IPS-18c (cell line): ENCODE measurements around the gene KCNJ2.

Source experiments
- H3K4me3 ChIP-seq: 2 replicates; pipeline ENCODE4 v1.7.0; 2013; ENCODE audit warnings: low read depth, mild to moderate bottlenecking, low read length, moderate library complexity; ENCODE audit not compliant: insufficient read depth
- H3K9me3 ChIP-seq: one replicate; pipeline ENCODE4 v1.6.1; 2013; ENCODE audit warnings: mild to moderate bottlenecking, low read length, moderate library complexity; ENCODE audit not compliant: control insufficient read depth, insufficient read depth

Gene KCNJ2

GRCh38 chr17:70225276-70225675 is 55.9 kb downstream of the KCNJ2 start:
- Histone ChIP-seq H3K9me3 (no peaks in the 10 kb centered on the region), H3K4me3 (no peak overlapping the region)
